Measurements from ENCODE around the gene CMSS1. TPM values are rescaled to one million over a fixed set of nuclear protein-coding genes. Genes with fewer than 3 reads are reported as not detected.
A peak's percentile ranks its signal among the peaks of the same experiment; 100 is the strongest.

The CMSS1 gene
- total RNA-seq, 4 donors from 2014 or later = 1.3 to 9.9 (median 2.3) TPM

GRCh38 chr3:99866261-99866761 lies 48.6 kb downstream of the CMSS1 start:
- DNase-seq = no peak
- Histone ChIP-seq H3K27me3 (no peaks in the 10 kb centered on the region), H3K36me3 (peaks cover 0 to 8% (median 0%) of the 10 kb centered on the region in 3 donors), H3K4me1 (peaks cover 0 to 22% (median 0%) of the 10 kb centered on the region in 4 donors), H3K27ac (peak overlapping the region in 1 of 4 donors; percentile 36), H3K9me3 (no peaks in the 10 kb centered on the region), H3K4me3 (no peak overlapping the region)
- TF ChIP-seq CTCF (IDR thresholded peaks at IDR 0.05) = no peak
- TF ChIP-seq POLR2A (IDR thresholded peaks at IDR 0.05) = no peak

GRCh38 chr3:99867594-99868310 lies 50.1 kb downstream of the CMSS1 start:
- no peak for TF ChIP-seq POLR2A (IDR thresholded peaks at IDR 0.05)
- TF ChIP-seq CTCF (IDR thresholded peaks at IDR 0.05) = no peak
- no peaks in the 10 kb centered on the region for H3K9me3 ChIP-seq
- DNase-seq = no peak
- H3K36me3 ChIP-seq = peaks cover 0 to 5% (median 0%) of the 10 kb centered on the region in 3 donors
- H3K27ac ChIP-seq = peak overlapping the region in 3 of 4 donors; percentile 18 to 94 (median 40)
- H3K27me3 ChIP-seq = no peaks in the 10 kb centered on the region
- peaks cover 0 to 34% (median 0%) of the 10 kb centered on the region in 4 donors for H3K4me1 ChIP-seq
- H3K4me3 ChIP-seq = no peak overlapping the region

GRCh38 chr3:99868311-99868646 lies 50.6 kb downstream of the CMSS1 start:
- peak overlapping the region in 3 of 4 donors; percentile 18 to 94 (median 40) for H3K27ac ChIP-seq
- no peak for DNase-seq
- H3K4me3 ChIP-seq = no peak overlapping the region
- TF ChIP-seq POLR2A (IDR thresholded peaks at IDR 0.05) = no peak
- no peak for TF ChIP-seq CTCF (IDR thresholded peaks at IDR 0.05)
- H3K27me3 ChIP-seq = no peaks in the 10 kb centered on the region
- peaks cover 0 to 37% (median 0%) of the 10 kb centered on the region in 4 donors for H3K4me1 ChIP-seq
- no peaks in the 10 kb centered on the region for H3K9me3 ChIP-seq
- H3K36me3 ChIP-seq = no peaks in the 10 kb centered on the region

GRCh38 chr3:99869621-99870020 lies 52.0 kb downstream of the CMSS1 start:
- H3K9me3 ChIP-seq = no peaks in the 10 kb centered on the region
- H3K4me3 ChIP-seq = no peak overlapping the region
- H3K27ac ChIP-seq = peak overlapping the region in 3 of 4 donors; percentile 0 to 94 (median 12)
- DNase-seq = no peak
- H3K27me3 ChIP-seq = no peaks in the 10 kb centered on the region
- H3K36me3 ChIP-seq = no peaks in the 10 kb centered on the region
- H3K4me1 ChIP-seq = peaks cover 0 to 37% (median 0%) of the 10 kb centered on the region in 4 donors
- no peak for TF ChIP-seq CTCF (IDR thresholded peaks at IDR 0.05)
- no peak for TF ChIP-seq POLR2A (IDR thresholded peaks at IDR 0.05)

GRCh38 chr3:99870712-99871111 lies 53.0 kb downstream of the CMSS1 start:
- Histone ChIP-seq H3K27me3 (no peaks in the 10 kb centered on the region), H3K36me3 (no peaks in the 10 kb centered on the region), H3K4me3 (peak overlapping the region in 2 of 4 donors; percentile 25 to 70), H3K4me1 (peaks cover 0 to 37% (median 0%) of the 10 kb centered on the region in 4 donors), H3K9me3 (no peaks in the 10 kb centered on the region), H3K27ac (peak overlapping the region in 3 of 4 donors; percentile 7 to 94 (median 74))
- TF ChIP-seq POLR2A (IDR thresholded peaks at IDR 0.05) (no peak), CTCF (IDR thresholded peaks at IDR 0.05) (no peak)
- peak in 1 of 3 donors; percentile 51 for DNase-seq

Measured in Peyer's patch (tissue), 4 donors.